ENCODE results near the gene SZT2. TPM values are rescaled to one million over a fixed set of nuclear protein-coding genes. Genes with fewer than 3 reads are reported as not detected.
"Not testable (repeated sequence)": the region's sequence is repeated elsewhere in the genome, so short reads cannot be mapped to it uniquely, and the experiment has no call there.

SZT2 gene
- total RNA-seq, 1 experiment from 2014 or later = 77.3 TPM

DNA sequence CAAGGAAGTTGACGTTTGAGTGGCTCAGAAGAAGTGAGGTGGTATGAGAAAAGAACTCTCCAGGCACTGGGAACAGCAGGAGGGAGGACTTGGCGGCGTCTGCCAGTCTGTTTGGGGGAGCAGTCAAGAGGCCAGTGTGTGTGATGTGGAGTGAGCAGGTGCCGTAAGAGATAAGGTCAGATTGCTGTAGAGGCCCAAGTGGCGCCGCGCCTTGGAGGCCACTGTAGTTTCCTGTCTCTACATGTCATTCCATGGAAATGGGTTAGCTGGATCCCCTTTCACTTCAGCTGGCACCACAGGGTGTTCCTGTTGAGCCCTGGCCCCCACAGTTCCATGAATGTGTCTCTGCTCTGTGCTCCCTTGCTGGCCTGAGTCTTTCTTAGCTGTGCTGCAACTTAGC, 105.5 kb downstream of the SZT2 start:
- H3K4me3 Mint-ChIP-seq (ENCODE audit: low read depth, unreplicated experiment) = no peak overlapping the region
- no TSS peak for BruUV-seq (replicated peaks)
- H3K27me3 Mint-ChIP-seq (ENCODE audit: unreplicated experiment) = no peaks in the 10 kb centered on the region

DNA sequence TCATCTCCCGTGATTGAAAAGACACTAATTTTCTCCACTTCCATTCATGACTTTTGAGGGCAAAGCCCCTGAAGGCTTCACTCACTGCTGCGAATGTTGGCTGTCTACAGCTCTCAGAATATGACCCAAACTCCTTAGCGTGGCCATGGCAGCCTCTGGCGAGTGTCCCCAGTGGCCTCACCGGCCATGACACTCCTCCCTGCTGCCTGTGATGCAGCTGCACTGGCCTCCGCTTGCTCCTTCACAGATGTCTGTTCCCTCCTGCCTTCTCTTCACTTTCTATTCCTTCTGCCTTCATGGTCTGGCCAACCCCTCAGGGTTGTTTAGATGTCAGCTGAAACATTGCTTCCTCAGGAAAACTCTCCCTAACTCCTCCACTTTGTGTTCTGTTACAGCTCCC, 110.2 kb downstream of the SZT2 start:
- no peaks in the 10 kb centered on the region for H3K36me3 Mint-ChIP-seq (ENCODE audit: insufficient read depth, unreplicated experiment)
- CTCF ChIA-PET = no interaction called here
- intact Hi-C loops (cut with micrococcal nuclease; ENCODE audit: unreplicated experiment) = no loop called here

More for the DNA sequence above, 105.5 kb downstream of the SZT2 start:
- Mint-ChIP-seq H3K27ac (ENCODE audit: unreplicated experiment) (no peak overlapping the region), H3K36me3 (ENCODE audit: insufficient read depth, unreplicated experiment) (no peaks in the 10 kb centered on the region), H3K4me1 (ENCODE audit: low read depth, unreplicated experiment) (no peaks in the 10 kb centered on the region), H3K9me3 (ENCODE audit: low read depth, unreplicated experiment) (peaks cover 4% of the 10 kb centered on the region)
- TF ChIP-seq, protein P1, sequence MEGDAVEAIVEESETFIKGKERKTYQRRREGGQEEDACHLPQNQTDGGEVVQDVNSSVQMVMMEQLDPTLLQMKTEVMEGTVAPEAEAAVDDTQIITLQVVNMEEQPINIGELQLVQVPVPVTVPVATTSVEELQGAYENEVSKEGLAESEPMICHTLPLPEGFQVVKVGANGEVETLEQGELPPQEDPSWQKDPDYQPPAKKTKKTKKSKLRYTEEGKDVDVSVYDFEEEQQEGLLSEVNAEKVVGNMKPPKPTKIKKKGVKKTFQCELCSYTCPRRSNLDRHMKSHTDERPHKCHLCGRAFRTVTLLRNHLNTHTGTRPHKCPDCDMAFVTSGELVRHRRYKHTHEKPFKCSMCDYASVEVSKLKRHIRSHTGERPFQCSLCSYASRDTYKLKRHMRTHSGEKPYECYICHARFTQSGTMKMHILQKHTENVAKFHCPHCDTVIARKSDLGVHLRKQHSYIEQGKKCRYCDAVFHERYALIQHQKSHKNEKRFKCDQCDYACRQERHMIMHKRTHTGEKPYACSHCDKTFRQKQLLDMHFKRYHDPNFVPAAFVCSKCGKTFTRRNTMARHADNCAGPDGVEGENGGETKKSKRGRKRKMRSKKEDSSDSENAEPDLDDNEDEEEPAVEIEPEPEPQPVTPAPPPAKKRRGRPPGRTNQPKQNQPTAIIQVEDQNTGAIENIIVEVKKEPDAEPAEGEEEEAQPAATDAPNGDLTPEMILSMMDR (IDR thresholded peaks at IDR 0.05; ENCODE audit: unreplicated experiment) = no peak
- CTCF ChIA-PET = no interaction called here
- intact Hi-C loops (cut with micrococcal nuclease; ENCODE audit: unreplicated experiment) = no loop called here
- no peak for DNase-seq

DNA sequence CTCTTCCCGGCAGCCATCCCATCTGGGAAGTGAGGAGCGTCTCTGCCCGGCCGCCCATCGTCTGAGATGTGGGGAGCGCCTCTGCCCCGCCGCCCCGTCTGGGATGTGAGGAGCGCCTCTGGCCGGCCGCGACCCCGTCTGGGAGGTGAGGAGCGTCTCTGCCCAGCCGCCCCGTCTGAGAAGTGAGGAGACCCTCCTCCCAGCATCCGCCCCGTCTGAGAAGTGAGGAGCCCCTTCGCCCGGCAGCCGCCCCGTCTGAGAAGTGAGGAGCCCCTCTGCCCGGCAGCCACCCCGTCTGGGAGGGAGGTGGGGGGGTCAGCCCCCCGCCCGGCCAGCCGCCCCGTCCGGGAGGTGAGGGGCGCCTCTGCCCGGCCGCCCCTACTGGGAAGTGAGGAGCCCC, 112.1 kb downstream of the SZT2 start:
- intact Hi-C loops (cut with micrococcal nuclease; ENCODE audit: unreplicated experiment); H3K9me3 Mint-ChIP-seq (ENCODE audit: low read depth, unreplicated experiment); H3K4me3 Mint-ChIP-seq (ENCODE audit: low read depth, unreplicated experiment); H3K27me3 Mint-ChIP-seq (ENCODE audit: unreplicated experiment); DNase-seq; H3K27ac Mint-ChIP-seq (ENCODE audit: unreplicated experiment); H3K4me1 Mint-ChIP-seq (ENCODE audit: low read depth, unreplicated experiment); CTCF ChIA-PET; H3K36me3 Mint-ChIP-seq (ENCODE audit: insufficient read depth, unreplicated experiment); BruUV-seq (replicated peaks): not testable (repeated sequence)

More for the DNA sequence above, 110.2 kb downstream of the SZT2 start:
- Mint-ChIP-seq H3K4me1 (ENCODE audit: low read depth, unreplicated experiment) (no peaks in the 10 kb centered on the region), H3K27ac (ENCODE audit: unreplicated experiment) (no peak overlapping the region), H3K4me3 (ENCODE audit: low read depth, unreplicated experiment) (no peak overlapping the region), H3K27me3 (ENCODE audit: unreplicated experiment) (no peaks in the 10 kb centered on the region), H3K9me3 (ENCODE audit: low read depth, unreplicated experiment) (peaks cover under 1% of the 10 kb centered on the region)
- no peak for DNase-seq
- BruUV-seq (replicated peaks) = no TSS peak
- TF ChIP-seq, protein P1 (IDR thresholded peaks at IDR 0.05; ENCODE audit: unreplicated experiment) = no peak

DNA sequence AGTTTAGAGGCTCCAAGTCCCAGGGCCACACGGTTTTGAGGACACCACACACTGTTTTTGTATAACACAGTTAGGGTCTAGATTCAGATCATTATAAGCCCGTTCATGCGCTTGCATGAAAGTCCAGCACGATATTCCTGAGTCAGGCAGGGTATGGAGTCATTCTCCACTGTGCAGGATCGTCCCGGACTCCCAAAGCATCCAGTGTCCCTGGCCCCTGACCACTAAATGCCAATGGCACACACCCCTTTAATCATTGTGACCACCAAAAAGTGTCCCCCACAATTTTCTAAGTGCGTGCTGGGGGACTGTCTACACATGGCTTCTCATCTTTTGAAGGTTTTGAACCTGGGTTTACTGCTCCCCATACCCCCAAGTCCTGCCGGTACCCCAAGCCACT, 113.8 kb downstream of the SZT2 start:
- no peaks in the 10 kb centered on the region for H3K4me1 Mint-ChIP-seq (ENCODE audit: low read depth, unreplicated experiment)
- DNase-seq = no peak
- no peaks in the 10 kb centered on the region for H3K9me3 Mint-ChIP-seq (ENCODE audit: low read depth, unreplicated experiment)
- no peaks in the 10 kb centered on the region for H3K36me3 Mint-ChIP-seq (ENCODE audit: insufficient read depth, unreplicated experiment)
- CTCF ChIA-PET = no interaction called here
- TF ChIP-seq, protein P1 (IDR thresholded peaks at IDR 0.05; ENCODE audit: unreplicated experiment) = no peak
- H3K27me3 Mint-ChIP-seq (ENCODE audit: unreplicated experiment) = no peaks in the 10 kb centered on the region
- BruUV-seq (replicated peaks) = no TSS peak
- no peak overlapping the region for H3K4me3 Mint-ChIP-seq (ENCODE audit: low read depth, unreplicated experiment)
- intact Hi-C loops (cut with micrococcal nuclease; ENCODE audit: unreplicated experiment) = no loop called here
- no peak overlapping the region for H3K27ac Mint-ChIP-seq (ENCODE audit: unreplicated experiment)

Small RNAs within 50 kb of the gene (microRNA-seq; reads per million reads assigned to microRNA genes)
- gene MIR6734 (2.8 reads per million), gene MIR6735 (1.4 reads per million)

Other genes with a start within 250 kb of the SZT2 start
- 128 and 132 TPM in 2 replicates for gene EBNA1BP2, start 217.6 kb upstream of the SZT2 start, total RNA-seq (2022)
- 0.26 and 0.56 TPM in 2 replicates for gene CFAP57, start 217.6 kb upstream of the SZT2 start, total RNA-seq (2022)
- gene TMEM125, start 119.9 kb upstream of the SZT2 start, total RNA-seq (2022) = 20.7 and 24.4 TPM in 2 replicates
- gene C1orf210, start 104.3 kb upstream of the SZT2 start, total RNA-seq (2022) = 16.8 and 19.9 TPM in 2 replicates
- gene TIE1, start 88.9 kb upstream of the SZT2 start, total RNA-seq (2022) = not detected in 2 replicates
- 0.52 and 0.73 TPM in 2 replicates for gene MPL, start 52.1 kb upstream of the SZT2 start, total RNA-seq (2022)
- 128 and 134 TPM in 2 replicates for gene CDC20, start 30.9 kb upstream of the SZT2 start, total RNA-seq (2022)
- 107 and 117 TPM in 2 replicates for gene ELOVL1, start 21.9 kb upstream of the SZT2 start, total RNA-seq (2022)
- gene MED8, start 99 bp upstream of the SZT2 start, total RNA-seq (2022) = 31.1 and 32.8 TPM in 2 replicates
- gene HYI, start 64.0 kb downstream of the SZT2 start, total RNA-seq (2022) = 44.4 and 67.4 TPM in 2 replicates
- 240 and 318 TPM in 2 replicates for gene PTPRF, start 141.0 kb downstream of the SZT2 start, total RNA-seq (2022)